Measurements from ENCODE around the gene SERPINA5. TPM values are rescaled to one million over a fixed set of nuclear protein-coding genes. Genes with fewer than 3 reads are reported as not detected.
"Not testable (repeated sequence)": the region's sequence is repeated elsewhere in the genome, so short reads cannot be mapped to it uniquely, and the experiment has no call there.

The SERPINA5 gene
- total RNA-seq, 1 experiment from 2014 or later = 0.49 TPM

DNA sequence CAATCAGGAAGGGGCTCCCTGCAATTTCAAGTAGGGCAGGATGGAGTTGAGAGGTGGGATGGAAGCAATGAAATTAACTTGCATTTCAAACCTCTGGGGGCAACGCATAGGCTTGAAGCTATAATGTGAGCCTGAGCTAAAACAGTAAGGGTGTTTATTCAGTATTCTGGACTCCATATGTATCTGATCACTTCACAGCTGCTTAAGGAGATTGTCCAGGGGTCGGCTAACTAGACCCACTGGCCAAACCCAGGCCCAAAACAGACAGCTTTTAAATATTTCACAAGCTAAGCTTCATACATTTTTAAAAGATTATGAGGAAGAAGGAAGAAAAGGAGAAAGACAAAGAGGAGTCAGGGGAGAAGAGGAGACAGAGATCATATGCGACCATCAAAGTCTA lies 24.1 kb downstream of the SERPINA5 start:
- Histone ChIP-seq H3K36me3 (ENCODE audit: control insufficient read depth, insufficient read depth, low read length) (no peaks in the 10 kb centered on the region), H3K4me1 (ENCODE audit: control insufficient read depth, insufficient read depth, low read length) (peaks cover 11% of the 10 kb centered on the region), H3K9me3 (ENCODE audit: control insufficient read depth, insufficient read depth, low read depth, low read length) (no peaks in the 10 kb centered on the region), H3K27me3 (ENCODE audit: control insufficient read depth, insufficient read depth, low read length) (no peaks in the 10 kb centered on the region), H3K27ac (ENCODE audit: low read length) (no peak overlapping the region), H3K4me3 (ENCODE audit: low read depth in 2 of 2, low read length in 2 of 2) (no peak overlapping the region)
- DNase-seq (ENCODE audit: low read depth, low spot score) (no peak), ATAC-seq (no peak)
- TF ChIP-seq TCF7L2 (IDR thresholded peaks at IDR 0.05; ENCODE audit: low read depth, low read length) (no peak), POLR2AphosphoS5 (IDR thresholded peaks at IDR 0.05; ENCODE audit: low read depth, low read length) (no peak), SIN3A (IDR thresholded peaks at IDR 0.05; ENCODE audit: borderline replicate concordance, insufficient read depth, low read depth, low read length) (no peak)
- TF ChIP-seq, protein P1, sequence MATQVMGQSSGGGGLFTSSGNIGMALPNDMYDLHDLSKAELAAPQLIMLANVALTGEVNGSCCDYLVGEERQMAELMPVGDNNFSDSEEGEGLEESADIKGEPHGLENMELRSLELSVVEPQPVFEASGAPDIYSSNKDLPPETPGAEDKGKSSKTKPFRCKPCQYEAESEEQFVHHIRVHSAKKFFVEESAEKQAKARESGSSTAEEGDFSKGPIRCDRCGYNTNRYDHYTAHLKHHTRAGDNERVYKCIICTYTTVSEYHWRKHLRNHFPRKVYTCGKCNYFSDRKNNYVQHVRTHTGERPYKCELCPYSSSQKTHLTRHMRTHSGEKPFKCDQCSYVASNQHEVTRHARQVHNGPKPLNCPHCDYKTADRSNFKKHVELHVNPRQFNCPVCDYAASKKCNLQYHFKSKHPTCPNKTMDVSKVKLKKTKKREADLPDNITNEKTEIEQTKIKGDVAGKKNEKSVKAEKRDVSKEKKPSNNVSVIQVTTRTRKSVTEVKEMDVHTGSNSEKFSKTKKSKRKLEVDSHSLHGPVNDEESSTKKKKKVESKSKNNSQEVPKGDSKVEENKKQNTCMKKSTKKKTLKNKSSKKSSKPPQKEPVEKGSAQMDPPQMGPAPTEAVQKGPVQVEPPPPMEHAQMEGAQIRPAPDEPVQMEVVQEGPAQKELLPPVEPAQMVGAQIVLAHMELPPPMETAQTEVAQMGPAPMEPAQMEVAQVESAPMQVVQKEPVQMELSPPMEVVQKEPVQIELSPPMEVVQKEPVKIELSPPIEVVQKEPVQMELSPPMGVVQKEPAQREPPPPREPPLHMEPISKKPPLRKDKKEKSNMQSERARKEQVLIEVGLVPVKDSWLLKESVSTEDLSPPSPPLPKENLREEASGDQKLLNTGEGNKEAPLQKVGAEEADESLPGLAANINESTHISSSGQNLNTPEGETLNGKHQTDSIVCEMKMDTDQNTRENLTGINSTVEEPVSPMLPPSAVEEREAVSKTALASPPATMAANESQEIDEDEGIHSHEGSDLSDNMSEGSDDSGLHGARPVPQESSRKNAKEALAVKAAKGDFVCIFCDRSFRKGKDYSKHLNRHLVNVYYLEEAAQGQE (IDR thresholded peaks at IDR 0.05; ENCODE audit: insufficient read depth in 1 of 2, low read depth in 2 of 2, low read length in 1 of 2) = no peak
- TF ChIP-seq, protein P2, sequence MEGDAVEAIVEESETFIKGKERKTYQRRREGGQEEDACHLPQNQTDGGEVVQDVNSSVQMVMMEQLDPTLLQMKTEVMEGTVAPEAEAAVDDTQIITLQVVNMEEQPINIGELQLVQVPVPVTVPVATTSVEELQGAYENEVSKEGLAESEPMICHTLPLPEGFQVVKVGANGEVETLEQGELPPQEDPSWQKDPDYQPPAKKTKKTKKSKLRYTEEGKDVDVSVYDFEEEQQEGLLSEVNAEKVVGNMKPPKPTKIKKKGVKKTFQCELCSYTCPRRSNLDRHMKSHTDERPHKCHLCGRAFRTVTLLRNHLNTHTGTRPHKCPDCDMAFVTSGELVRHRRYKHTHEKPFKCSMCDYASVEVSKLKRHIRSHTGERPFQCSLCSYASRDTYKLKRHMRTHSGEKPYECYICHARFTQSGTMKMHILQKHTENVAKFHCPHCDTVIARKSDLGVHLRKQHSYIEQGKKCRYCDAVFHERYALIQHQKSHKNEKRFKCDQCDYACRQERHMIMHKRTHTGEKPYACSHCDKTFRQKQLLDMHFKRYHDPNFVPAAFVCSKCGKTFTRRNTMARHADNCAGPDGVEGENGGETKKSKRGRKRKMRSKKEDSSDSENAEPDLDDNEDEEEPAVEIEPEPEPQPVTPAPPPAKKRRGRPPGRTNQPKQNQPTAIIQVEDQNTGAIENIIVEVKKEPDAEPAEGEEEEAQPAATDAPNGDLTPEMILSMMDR (IDR thresholded peaks at IDR 0.05) = no peak
- CTCF ChIA-PET = no interaction called here
- no TSS peak for BruUV-seq (replicated peaks)
- in situ Hi-C loops (cut with HindIII; ENCODE audit: low pct_unique_long_range_greater_than_20kb, low sequenced_read_pairs) = no loop called here
- intact Hi-C loops (cut with micrococcal nuclease; ENCODE audit: unreplicated experiment) = no loop called here
- POLR2A ChIA-PET = no interaction called here

DNA sequence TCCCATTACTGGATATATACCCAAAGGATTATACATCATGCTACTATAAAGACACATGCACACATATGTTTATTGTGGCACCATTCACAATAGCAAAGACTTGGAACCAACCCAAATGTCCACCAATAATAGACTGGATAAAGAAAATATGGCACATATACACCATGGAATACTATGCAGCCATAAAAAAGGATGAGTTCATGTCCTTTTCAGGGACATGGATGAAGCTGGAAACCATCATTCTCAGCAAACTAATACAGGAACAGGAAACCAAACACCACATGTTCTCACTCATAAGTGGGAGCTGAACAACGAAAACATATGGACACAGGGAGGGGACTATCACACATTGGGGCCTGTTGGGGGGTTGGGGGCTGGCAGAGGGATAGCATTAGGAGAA lies 27.7 kb downstream of the SERPINA5 start:
- H3K4me1 ChIP-seq (ENCODE audit: control insufficient read depth, insufficient read depth, low read length); CTCF ChIA-PET; DNase-seq (ENCODE audit: low read depth, low spot score); ATAC-seq; in situ Hi-C loops (cut with HindIII; ENCODE audit: low pct_unique_long_range_greater_than_20kb, low sequenced_read_pairs); intact Hi-C loops (cut with micrococcal nuclease; ENCODE audit: unreplicated experiment); BruUV-seq (replicated peaks); H3K27ac ChIP-seq (ENCODE audit: low read length); POLR2A ChIA-PET; H3K27me3 ChIP-seq (ENCODE audit: control insufficient read depth, insufficient read depth, low read length); H3K4me3 ChIP-seq (ENCODE audit: low read depth in 2 of 2, low read length in 2 of 2); H3K36me3 ChIP-seq (ENCODE audit: control insufficient read depth, insufficient read depth, low read length); H3K9me3 ChIP-seq (ENCODE audit: control insufficient read depth, insufficient read depth, low read depth, low read length): not testable (repeated sequence)

DNA sequence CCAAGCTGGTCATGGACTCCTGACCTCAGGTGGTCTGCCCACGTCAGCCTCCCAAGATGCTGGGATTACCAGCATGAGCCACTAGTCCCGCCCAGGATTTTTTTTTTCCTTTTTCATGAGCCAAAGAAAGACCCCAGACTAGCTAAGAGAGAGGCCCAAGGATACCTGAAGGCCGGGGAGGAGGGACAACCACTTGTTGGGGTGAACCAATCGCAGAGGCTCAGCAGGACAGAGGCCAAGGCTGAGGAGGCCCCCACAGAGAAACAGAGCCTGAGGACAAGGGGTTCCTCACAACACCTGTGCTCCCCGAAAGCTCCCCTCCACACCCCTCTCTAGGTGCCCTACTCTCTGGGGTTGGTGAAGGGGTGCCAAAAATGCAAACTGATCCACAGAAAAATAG lies 30.0 kb downstream of the SERPINA5 start:
- no peaks in the 10 kb centered on the region for H3K27me3 ChIP-seq (ENCODE audit: control insufficient read depth, insufficient read depth, low read length)
- H3K27ac ChIP-seq (ENCODE audit: low read length) = peak overlapping the region; percentile 39; the same call in 1 of the 2 replicates
- ChIA-PET POLR2A (interaction anchor here (0.6 kb wide), 1 partner anchor 17 kb away, joined by 3 read pairs; no protein-coding TSS in a partner anchor), CTCF (no interaction called here)
- peaks cover 5% of the 10 kb centered on the region for H3K4me1 ChIP-seq (ENCODE audit: control insufficient read depth, insufficient read depth, low read length)
- no peak for ATAC-seq
- no TSS peak for BruUV-seq (replicated peaks)
- H3K4me3 ChIP-seq (ENCODE audit: low read depth in 2 of 2, low read length in 2 of 2) = no peak overlapping the region
- no peak for TF ChIP-seq TCF7L2 (IDR thresholded peaks at IDR 0.05; ENCODE audit: low read depth, low read length)
- TF ChIP-seq SIN3A (IDR thresholded peaks at IDR 0.05; ENCODE audit: borderline replicate concordance, insufficient read depth, low read depth, low read length) = no peak
- TF ChIP-seq, protein P1 (IDR thresholded peaks at IDR 0.05; ENCODE audit: insufficient read depth in 1 of 2, low read depth in 2 of 2, low read length in 1 of 2) = no peak
- TF ChIP-seq POLR2AphosphoS5 (IDR thresholded peaks at IDR 0.05; ENCODE audit: low read depth, low read length) = no peak
- TF ChIP-seq, protein P2 (IDR thresholded peaks at IDR 0.05) = no peak
- no peak for DNase-seq (ENCODE audit: low read depth, low spot score)
- in situ Hi-C loops (cut with HindIII; ENCODE audit: low pct_unique_long_range_greater_than_20kb, low sequenced_read_pairs) = no loop called here
- H3K9me3 ChIP-seq (ENCODE audit: control insufficient read depth, insufficient read depth, low read depth, low read length) = no peaks in the 10 kb centered on the region
- no peaks in the 10 kb centered on the region for H3K36me3 ChIP-seq (ENCODE audit: control insufficient read depth, insufficient read depth, low read length)
- intact Hi-C loops (cut with micrococcal nuclease; ENCODE audit: unreplicated experiment) = no loop called here
